H1 (cell line): Measurements from ENCODE around the gene HIBCH. TPM values are rescaled to one million over a fixed set of nuclear protein-coding genes. Genes with fewer than 3 reads are reported as not detected.

Experiments used
- CTCF ChIA-PET: fragments of 300-600 bp; sonication (Branson Sonifier 250); formaldehyde crosslinking; loops from one replicate; lab custom pipeline; 2021; ENCODE audit not compliant: partially characterized antibody; lab: Charles Lee
- POLR2A ChIA-PET: fragments of 300-600 bp; sonication (Branson Sonifier 250); formaldehyde crosslinking; loops from one replicate; lab custom pipeline; 2021; ENCODE audit warnings: inconsistent platforms; ENCODE audit not compliant: partially characterized antibody; lab: Charles Lee
- DNase-seq, 2 experiments: peaks; one replicate each; pipeline versions ENCODE4 v3.0.0 to v3.0.0-alpha.2; 2010 to 2022; ENCODE audit warnings: low spot score in 2 of 2, low read depth in 1 of 2, mixed read lengths in 1 of 2
- FAIRE-seq: peaks from 2 replicates; lab custom pipeline; 2011; peaks lifted over from hg19 to GRCh38; lab: Jason Lieb, UNC
- H2AFZ ChIP-seq: 2 replicates; pipeline ENCODE4 v1.8.1; 2012; ENCODE audit warnings: low read length, inconsistent platforms
- H2AK5ac ChIP-seq: 2 replicates; pipeline ENCODE4 v1.6.1; 2013; ENCODE audit warnings: low read depth, low read length
- H2BK120ac ChIP-seq: replicated peaks from 2 replicates; pipeline ENCODE3; 2013; ENCODE audit warnings: low read depth, low read length, inconsistent platforms
- H2BK12ac ChIP-seq: 2 replicates; pipeline ENCODE4 v1.6.1; 2013; ENCODE audit warnings: low read depth, low read length
- H2BK15ac ChIP-seq: 2 replicates; pipeline ENCODE4 v1.6.1; 2013; ENCODE audit warnings: low read length
- H2BK20ac ChIP-seq: 2 replicates; pipeline ENCODE4 v1.6.1; 2013; ENCODE audit warnings: low read length
- H2BK5ac ChIP-seq: 2 replicates; pipeline ENCODE4 v1.6.1; 2013; ENCODE audit warnings: low read depth, low read length
- H3K14ac ChIP-seq: 2 replicates; pipeline ENCODE4 v1.6.1; 2013; ENCODE audit warnings: inconsistent platforms; ENCODE audit not compliant: insufficient read length
- H3K18ac ChIP-seq: 2 replicates; pipeline ENCODE4 v1.6.1; 2013; ENCODE audit warnings: low read length; ENCODE audit errors: extremely low read depth
- H3K23ac ChIP-seq: 2 replicates; pipeline ENCODE4 v1.6.1; 2013; ENCODE audit warnings: inconsistent platforms; ENCODE audit not compliant: insufficient read length
- H3K23me2 ChIP-seq: 2 replicates; pipeline ENCODE4 v1.6.1; 2013; ENCODE audit warnings: low read depth, low read length
- H3K27ac ChIP-seq: 2 replicates; pipeline ENCODE4 v1.6.1; 2011; ENCODE audit warnings: low read depth, low read length, inconsistent platforms
- H3K27me3 ChIP-seq, 4 experiments: replicated peaks in 1 of 4; 1 replicate in 1 of 4; 2 replicates in 3 of 4; pipeline versions ENCODE4 v1.6.1 to v1.8.1; 2011 to 2013; ENCODE audit warnings: low read length in 3 of 4, mild to moderate bottlenecking in 3 of 4, inconsistent platforms in 2 of 4, mixed read lengths in 2 of 4, moderate library complexity in 1 of 4; ENCODE audit not compliant: control insufficient read depth in 3 of 4, insufficient read depth in 3 of 4; ENCODE audit errors: extremely low read depth in 1 of 4
- H3K36me3 ChIP-seq, 4 experiments: 2 replicates each; pipeline versions ENCODE4 v1.6.1 to v1.8.1; 2011 to 2013; ENCODE audit warnings: mild to moderate bottlenecking in 4 of 4, low read length in 3 of 4, moderate library complexity in 2 of 4, control low read depth in 1 of 4, inconsistent platforms in 1 of 4; ENCODE audit not compliant: insufficient read depth in 4 of 4, control insufficient read depth in 2 of 4
- H3K4ac ChIP-seq: replicated peaks from 2 replicates; pipeline ENCODE3; 2013; ENCODE audit warnings: low read length, low read depth, mixed read lengths, inconsistent platforms; ENCODE audit not compliant: insufficient read length
- H3K4me1 ChIP-seq, 4 experiments: replicated peaks in 1 of 4; 1 replicate in 1 of 4; 2 replicates in 3 of 4; pipeline versions ENCODE4 v1.6.1 to v1.8.1; 2011 to 2013; ENCODE audit warnings: low read length in 3 of 4, inconsistent platforms in 2 of 4, mixed read lengths in 1 of 4; ENCODE audit not compliant: insufficient read depth in 4 of 4, control insufficient read depth in 3 of 4
- H3K4me2 ChIP-seq, 2 experiments: 2 replicates each; pipeline versions ENCODE4 v1.6.1 to v1.8.1; 2011 to 2013; ENCODE audit warnings: low read depth in 2 of 2, low read length in 2 of 2, control low read depth in 1 of 2, inconsistent platforms in 1 of 2, mild to moderate bottlenecking in 1 of 2; ENCODE audit not compliant: insufficient read depth in 1 of 2
- H3K4me3 ChIP-seq, 4 experiments: fragments of 200-600, 300-600 bp in 1 of 4; sonication (generic), shearing (Covaris generic), sonication (Bioruptor Twin) in 1 of 4; 2 replicates each; pipeline versions ENCODE4 v1.5.1 to v1.8.1; 2011 to 2016; ENCODE audit warnings: low read length in 4 of 4, low read depth in 3 of 4, control low read depth in 2 of 4, inconsistent platforms in 2 of 4, mild to moderate bottlenecking in 2 of 4, mixed read lengths in 1 of 4, moderate library complexity in 1 of 4; ENCODE audit not compliant: insufficient read depth in 2 of 4; ENCODE audit errors: extremely low read depth in 1 of 4
- H3K56ac ChIP-seq: replicated peaks from 2 replicates; pipeline ENCODE3; 2013; ENCODE audit warnings: low read depth, mild to moderate bottlenecking, mixed read lengths, low read length, inconsistent platforms; ENCODE audit not compliant: insufficient read length
- H3K79me1 ChIP-seq: 2 replicates; pipeline ENCODE4 v1.6.1; 2013; ENCODE audit warnings: low read depth, low read length, control low read depth
- H3K79me2 ChIP-seq, 2 experiments: 2 replicates each; pipeline versions ENCODE4 v1.6.1 to v1.8.1; 2012 to 2013; ENCODE audit warnings: low read length in 2 of 2, mild to moderate bottlenecking in 2 of 2, inconsistent platforms in 1 of 2; ENCODE audit not compliant: insufficient read depth in 2 of 2, control insufficient read depth in 1 of 2
- H3K9ac ChIP-seq, 4 experiments: replicated peaks in 1 of 4; 1 replicate in 1 of 4; 2 replicates in 3 of 4; pipeline versions ENCODE4 v1.6.1 to v1.8.1; 2011 to 2013; ENCODE audit warnings: low read depth in 3 of 4, low read length in 3 of 4, control low read depth in 2 of 4, mild to moderate bottlenecking in 2 of 4, moderate library complexity in 2 of 4, inconsistent platforms in 1 of 4; ENCODE audit errors: extremely low read depth in 1 of 4
- H3K9me3 ChIP-seq, 2 experiments: 2 replicates each; pipeline versions ENCODE4 v1.6.1 to v1.8.1; 2012 to 2013; ENCODE audit warnings: mild to moderate bottlenecking in 2 of 2, moderate library complexity in 2 of 2, control low read depth in 1 of 2, inconsistent platforms in 1 of 2, low read depth in 1 of 2, low read length in 1 of 2, mixed read lengths in 1 of 2; ENCODE audit not compliant: insufficient read depth in 2 of 2
- H4K20me1 ChIP-seq, 2 experiments: replicated peaks in 1 of 2; 2 replicates each; pipeline versions ENCODE3 to v1.8.1; 2011 to 2013; ENCODE audit warnings: inconsistent platforms in 2 of 2, low read length in 2 of 2, mild to moderate bottlenecking in 1 of 2; ENCODE audit not compliant: insufficient read depth in 2 of 2, control insufficient read depth in 1 of 2
- H4K5ac ChIP-seq: 2 replicates; pipeline ENCODE4 v1.6.1; 2013; ENCODE audit warnings: low read length, low read depth, mixed read lengths, inconsistent platforms; ENCODE audit not compliant: insufficient read length
- H4K8ac ChIP-seq: 2 replicates; pipeline ENCODE4 v1.8.0; 2013; ENCODE audit warnings: mild to moderate bottlenecking, moderate library complexity, low read length, inconsistent platforms; ENCODE audit not compliant: insufficient read depth; ENCODE audit errors: extremely low read depth
- H4K91ac ChIP-seq: replicated peaks from 2 replicates; pipeline ENCODE3; 2013; ENCODE audit warnings: low read length, mixed read lengths, inconsistent platforms; ENCODE audit not compliant: insufficient read length
- POLR2A ChIP-seq, 2 experiments: IDR thresholded peaks; 1 replicate in 1 of 2; 2 replicates in 1 of 2; pipeline ENCODE4 v1.6.1; 2011; ENCODE audit warnings: low read depth in 2 of 2, low read length in 2 of 2, mild to moderate bottlenecking in 2 of 2; ENCODE audit errors: control extremely low read depth in 1 of 2
- RNF2 ChIP-seq: fragments of 200-900, 300-1000 bp; sonication (generic); IDR thresholded peaks from 2 replicates; pipeline ENCODE4 v1.7.1; 2016; ENCODE audit warnings: borderline replicate concordance, low read depth, mild to moderate bottlenecking, antibody characterized with exemption, low read length; ENCODE audit not compliant: poor library complexity, severe bottlenecking; ENCODE audit errors: missing control alignments
- WGBS, 2 experiments: shearing (Covaris generic) in 1 of 2; methylation state at CpG; one replicate each; pipeline versions ENCODE4 v1.1.6 to v1.1.7; 2013 to 2015; ENCODE audit warnings: low lambda C conversion rate in 2 of 2, mixed read lengths in 2 of 2, inconsistent platforms in 1 of 2, low coverage in 1 of 2, missing lambda C conversion rate in 1 of 2; ENCODE audit not compliant: insufficient replicate concordance in 2 of 2, insufficient coverage in 1 of 2, insufficient read length in 1 of 2; ENCODE audit errors: extremely low coverage in 1 of 2, missing lambda C conversion rate in 1 of 2; 5-methylcytosine and 5-hydroxymethylcytosine counted together
- polyA plus RNA-seq, 7 experiments: library from polyadenylated mRNA; depleted of rRNA in 3 of 7; stranded (reverse) in 5 of 7; unstranded in 2 of 7; fragments of >200 nt in 5 of 7; fragments of 200-250 nt in 2 of 7; gene quantifications; 1 replicate in 5 of 7; 2 replicates in 1 of 7; 4 replicates in 1 of 7; pipeline versions ENCODE4 v1.2.1 to v1.2.3, GENCODE V29; 2011 to 2013; ENCODE audit warnings: missing spikeins in 2 of 7, mixed read lengths in 2 of 7
- total RNA-seq: library from RNA; stranded (reverse); fragmentation: NEBNext Ultra II Directional; extraction: Animal tissue kit (Norgen Biotek cat#: 25700); gene quantifications from 2 replicates; pipeline ENCODE4 v1.2.1, GENCODE V29; 2021

Gene HIBCH
- total and polyA plus RNA-seq, 2 of the 8 experiments (the other 6 are each of a cell fraction or from before 2014, with no cell fraction given), result 7.5 to 31.8 TPM

DNA sequence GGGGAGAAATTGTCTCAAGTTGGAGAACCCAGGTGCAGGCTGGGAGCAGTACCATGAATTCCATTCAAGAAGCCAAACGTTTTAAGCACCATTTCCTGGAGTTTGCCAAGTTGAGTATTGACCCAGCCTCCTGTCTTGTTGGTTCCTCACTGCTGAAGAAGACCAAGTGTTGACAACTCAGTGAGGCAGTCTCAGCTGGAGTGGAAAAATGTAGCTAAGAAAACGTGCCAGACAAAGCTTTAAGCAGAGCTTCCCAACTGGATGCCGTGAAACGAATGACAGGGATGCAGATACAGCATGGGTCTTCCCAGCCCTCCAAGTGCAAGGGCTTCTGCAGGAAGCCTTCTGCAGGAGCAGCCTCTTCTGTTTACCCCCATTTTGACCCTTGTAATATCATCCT, 23.0 kb upstream of the HIBCH start:
- H3K14ac ChIP-seq, result no peak overlapping the region
- 74% methylated on average over 4 of the region's 4 CpGs; no CpG with 5 or more reads in 1 of the 2 experiments for WGBS, 2 experiments
- no peak for TF ChIP-seq POLR2A (IDR thresholded peaks at IDR 0.05; ENCODE audit: control extremely low read depth in 1 of 2, low read depth in 2 of 2, low read length in 2 of 2)
- no peak for TF ChIP-seq RNF2

More for the DNA sequence above, 23.0 kb upstream of the HIBCH start:
- no peaks in the 10 kb centered on the region for H3K79me2 ChIP-seq
- H3K4me3 ChIP-seq, result no peak overlapping the region
- no peaks in the 10 kb centered on the region for H3K79me1 ChIP-seq
- no peak for FAIRE-seq
- no peaks in the 10 kb centered on the region for H3K9me3 ChIP-seq
- no peak overlapping the region for H3K18ac ChIP-seq
- peak overlapping the region; percentile 58; the same call in 1 of the 2 replicates for H2AFZ ChIP-seq
- peaks cover 0 to 15% (median 8%) of the 10 kb centered on the region in 4 experiments; a peak in 5 of 7 replicates for H3K27me3 ChIP-seq
- peak overlapping the region; percentile 16; the same call in 1 of the 2 replicates for H2AK5ac ChIP-seq
- H4K20me1 ChIP-seq, result no peaks in the 10 kb centered on the region
- no peak overlapping the region for H4K5ac ChIP-seq
- H2BK120ac ChIP-seq, result no peak overlapping the region
- no peak overlapping the region for H3K4ac ChIP-seq
- H2BK20ac ChIP-seq, result no peak overlapping the region
- no peak overlapping the region for H3K23ac ChIP-seq
- no peak overlapping the region for H4K8ac ChIP-seq
- no peak overlapping the region for H4K91ac ChIP-seq
- POLR2A ChIA-PET, result no interaction called here
- 0 out of 7 replicates have a peak, but pooled peaks cover 0 to 7% (median 0%) of the 10 kb centered on the region in 4 experiments for H3K4me1 ChIP-seq
- H3K23me2 ChIP-seq, result peaks cover 10% of the 10 kb centered on the region; the same call in 1 of the 2 replicates
- H2BK15ac ChIP-seq, result no peak overlapping the region
- H3K9ac ChIP-seq, result no peak overlapping the region
- CTCF ChIA-PET, result interaction anchor here (1.1 kb wide), 1 partner anchor 174 kb away, joined by 3 read pairs; no protein-coding TSS in a partner anchor
- H3K36me3 ChIP-seq, result no peaks in the 10 kb centered on the region
- DNase-seq, result no peak
- H3K4me2 ChIP-seq, result peak overlapping the region in 1 of 2 experiments; percentile 62; a peak in 1 of 4 replicates
- H2BK5ac ChIP-seq, result no peak overlapping the region
- no peak overlapping the region for H3K27ac ChIP-seq
- no peak overlapping the region for H2BK12ac ChIP-seq
- no peak overlapping the region for H3K56ac ChIP-seq
